NAMALWA (cell line): ENCODE results near the gene UGCG.
"Not testable (repeated sequence)": the region's sequence is repeated elsewhere in the genome, so short reads cannot be mapped to it uniquely, and the experiment has no call there.

Source experiments
- DNase-seq: peaks from one replicate; pipeline ENCODE4 v3.0.0-alpha.2; 2015; ENCODE audit warnings: low spot score

Gene UGCG

DNA sequence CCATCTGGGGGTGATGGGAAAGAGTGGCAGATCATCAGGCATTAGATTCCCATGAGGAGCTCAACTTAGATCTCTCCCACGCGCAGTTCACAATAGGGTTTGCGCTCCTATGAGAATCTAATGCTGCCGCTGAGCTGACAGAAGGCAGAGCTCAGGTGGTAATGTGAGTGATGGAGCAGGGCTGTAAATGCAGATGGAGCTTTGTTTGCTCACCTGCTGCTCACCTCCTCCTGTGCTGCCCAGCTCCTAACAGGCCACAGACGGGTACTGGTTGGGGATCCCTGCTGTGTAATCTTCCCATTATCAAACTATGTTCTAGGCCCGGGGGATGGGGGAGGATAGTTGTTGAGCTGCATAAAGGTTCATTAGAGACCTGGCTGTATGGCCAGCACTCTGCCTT lies 58.4 kb downstream of the UGCG start:
- DNase-seq, result no peak

- no peak for DNase-seq
These were observed 61.4 kb downstream of the UGCG start for GRCh38 chr9:111957856-111958631.

GRCh38 chr9:111959468-111960359 lies 63.1 kb downstream of the UGCG start:
- DNase-seq, result no peak

GRCh38 chr9:111960485-111960884 lies 63.9 kb downstream of the UGCG start:
- not testable (repeated sequence) for DNase-seq

DNA sequence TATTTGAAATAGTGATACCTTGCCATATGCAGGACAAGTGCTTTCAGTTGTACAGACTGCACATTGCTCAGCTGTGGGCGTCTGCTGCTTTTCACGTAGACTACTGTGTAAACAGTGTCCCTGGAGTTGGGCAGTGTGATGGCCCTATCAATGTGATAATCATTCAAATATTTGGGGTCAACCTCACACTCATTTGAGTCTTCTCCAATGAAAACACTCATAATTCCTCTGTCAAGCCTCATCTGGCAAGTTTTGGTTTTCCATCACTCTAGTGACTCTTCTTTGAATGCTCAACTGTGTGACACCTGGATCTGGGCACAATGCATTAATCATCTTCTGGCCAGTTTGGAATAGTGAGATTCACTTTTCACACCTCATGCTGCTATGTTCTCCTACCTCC lies 64.4 kb downstream of the UGCG start:
- DNase-seq, result no peak

- peak; percentile 78 for DNase-seq
These were observed 65.0 kb downstream of the UGCG start for GRCh38 chr9:111961575-111961974.

DNA sequence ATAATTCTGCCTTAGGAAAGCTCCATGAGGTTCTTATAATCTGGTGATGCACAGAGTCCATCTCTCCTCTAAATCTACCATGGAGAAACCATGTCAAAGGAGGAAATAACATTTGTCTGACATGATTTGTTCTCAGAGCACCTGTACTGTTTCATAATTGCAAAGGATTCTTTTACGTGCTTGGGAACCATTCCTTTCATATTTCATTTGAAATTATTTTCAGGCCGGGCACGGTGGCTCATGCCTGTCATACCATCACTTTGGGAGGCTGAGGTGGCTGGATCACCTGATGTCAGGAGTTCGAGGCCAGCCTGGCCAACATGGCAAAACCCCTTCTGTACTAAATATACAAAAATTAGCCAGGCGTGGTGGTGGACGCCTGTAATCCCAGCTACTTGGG lies 65.4 kb downstream of the UGCG start:
- no peak for DNase-seq

DNA sequence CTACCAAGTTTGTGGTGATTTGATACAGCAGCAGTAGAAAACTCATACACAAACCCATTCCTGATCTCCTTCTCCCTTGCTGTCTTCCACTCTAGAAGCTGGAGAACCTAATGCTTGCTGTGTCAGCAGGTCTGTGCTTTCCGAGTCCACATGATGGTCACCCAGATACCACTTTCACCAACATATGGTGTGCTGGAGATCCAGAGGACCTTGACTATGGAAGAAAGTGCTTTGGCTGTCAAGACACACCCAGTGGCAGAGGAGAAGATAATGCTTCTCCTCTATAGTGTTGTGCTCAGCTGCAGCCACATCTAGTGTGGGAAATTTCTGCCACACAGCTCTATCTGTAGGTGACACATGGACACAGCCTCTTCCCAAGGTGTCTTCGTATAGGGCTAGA lies 67.4 kb downstream of the UGCG start:
- no peak for DNase-seq

DNA sequence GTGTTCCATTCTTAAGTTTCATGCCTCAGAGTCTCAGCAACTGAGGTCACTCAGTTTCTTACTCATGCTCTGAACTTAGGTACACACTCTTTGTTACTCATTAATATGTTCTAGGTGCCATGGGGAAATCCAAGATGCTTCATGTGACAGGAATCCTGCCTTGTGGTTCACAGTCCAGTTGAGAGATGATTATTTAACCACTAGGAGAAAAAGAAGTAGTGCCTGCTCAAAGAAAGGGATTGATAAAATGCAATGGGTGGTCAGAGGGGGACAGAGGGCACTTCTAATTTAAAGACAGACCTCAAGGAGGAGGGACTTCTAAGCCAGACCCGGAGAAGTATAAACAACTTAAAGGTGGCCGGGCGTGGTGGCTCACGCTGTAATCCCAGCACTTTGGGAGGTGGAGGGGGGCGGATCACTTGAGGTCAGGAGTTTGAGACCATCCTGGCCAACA lies 69.0 kb downstream of the UGCG start:
- DNase-seq, result no peak

DNA sequence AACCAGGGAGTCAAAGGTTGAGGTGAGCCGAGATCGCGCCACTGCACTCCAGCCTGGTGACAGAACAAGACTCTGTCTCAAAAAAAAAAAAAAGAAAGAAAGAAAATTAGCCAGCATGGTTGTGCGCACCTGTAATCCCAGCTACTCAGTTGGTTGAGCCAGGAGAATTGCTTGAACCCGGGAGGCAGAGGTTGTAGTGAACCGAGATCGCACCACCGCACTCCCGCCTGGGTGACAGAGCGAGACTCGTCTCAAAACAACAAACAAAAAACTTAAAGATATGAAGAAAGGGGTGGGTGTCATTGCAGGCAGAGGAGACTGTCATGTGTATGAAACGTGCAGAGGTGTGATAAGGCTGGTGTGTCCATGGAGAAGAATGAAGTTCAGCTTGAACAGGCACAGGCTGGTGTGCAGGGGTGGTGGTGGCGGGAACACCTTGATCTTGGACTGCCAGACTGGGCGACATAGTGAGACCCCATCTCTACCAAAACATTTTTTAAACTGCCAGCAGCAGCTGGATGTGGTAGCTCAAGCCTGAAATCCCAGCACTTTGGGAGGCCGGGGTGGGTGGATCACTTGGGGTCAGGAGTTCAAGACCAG lies 69.6 kb downstream of the UGCG start:
- no peak for DNase-seq

DNA sequence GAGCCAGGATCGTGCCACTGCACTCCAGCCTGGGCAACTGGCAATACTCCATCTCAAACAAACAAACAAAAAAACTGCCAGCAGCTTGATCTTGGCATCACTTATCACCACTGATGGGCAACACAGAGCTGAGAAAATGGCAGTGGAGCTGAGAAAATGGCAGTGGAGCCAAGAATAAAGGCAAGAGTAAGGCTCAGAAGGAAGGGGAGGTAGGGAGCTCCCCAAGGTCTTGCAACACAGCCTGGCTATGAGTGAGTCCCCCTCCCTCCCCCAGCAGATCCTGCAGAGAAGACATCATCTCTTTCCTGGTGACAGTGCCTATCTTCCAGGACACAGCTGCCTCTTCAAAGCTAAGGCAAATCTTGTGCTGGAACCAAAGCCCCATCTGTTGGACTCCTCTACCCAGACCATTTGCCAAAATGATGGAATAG lies 70.3 kb downstream of the UGCG start:
- DNase-seq, result no peak

DNA sequence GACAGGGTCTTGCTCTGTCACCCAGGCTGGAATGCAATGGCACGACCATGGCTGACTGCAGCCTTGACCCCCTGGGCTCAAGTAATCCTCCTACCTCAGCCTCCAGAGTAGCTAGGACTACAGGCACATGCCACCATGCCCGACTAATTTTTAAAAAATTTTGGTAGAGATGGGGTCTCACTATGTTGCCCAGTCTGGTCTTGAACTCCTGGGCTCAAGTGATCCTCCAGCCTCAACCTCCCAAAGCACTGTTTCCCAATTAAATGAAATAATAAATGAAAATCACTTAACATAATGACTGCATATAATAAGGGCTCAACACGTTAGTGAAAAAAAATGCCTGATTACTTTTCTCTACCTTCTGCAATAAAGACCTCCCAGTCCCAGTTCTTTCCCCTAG lies 71.0 kb downstream of the UGCG start:
- DNase-seq, result no peak

DNA sequence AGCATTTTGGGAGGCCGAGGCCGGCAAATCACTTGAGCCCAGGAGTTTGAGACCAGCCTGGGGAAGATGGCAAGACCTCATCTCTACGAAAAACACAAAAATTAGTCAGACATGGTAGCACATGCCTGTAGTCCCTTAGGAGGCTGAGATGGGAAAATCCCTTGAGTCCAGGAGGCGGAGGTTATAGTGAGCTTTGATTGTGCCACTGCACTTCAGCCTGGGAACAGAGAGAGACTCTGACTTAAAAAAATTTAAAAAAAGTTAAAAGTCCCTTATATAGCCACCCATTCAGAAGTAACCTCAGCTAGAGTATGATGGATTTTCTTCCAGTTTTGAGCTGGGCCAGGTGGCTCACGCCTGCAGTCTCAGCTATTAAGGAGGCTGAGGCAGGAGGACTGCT lies 72.4 kb downstream of the UGCG start:
- DNase-seq, result no peak

DNA sequence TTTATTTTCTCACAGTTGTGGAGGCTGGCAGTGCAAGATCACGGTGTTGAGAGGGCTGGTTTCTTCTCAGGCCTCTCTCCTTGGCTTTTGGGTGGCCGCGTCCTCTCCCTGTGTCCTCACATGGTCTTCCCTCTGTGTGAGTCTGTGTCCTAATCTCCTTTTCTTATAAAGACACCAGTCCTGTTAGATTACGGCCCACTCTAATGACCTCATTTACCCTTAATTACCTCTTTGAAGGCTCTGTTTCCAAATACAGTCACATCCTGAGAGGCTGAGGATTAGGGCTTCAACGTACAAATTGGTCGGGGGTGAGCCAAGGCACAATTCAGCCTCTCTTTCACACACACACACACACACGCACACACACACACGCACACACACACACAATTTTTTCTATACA lies 73.0 kb downstream of the UGCG start:
- no peak for DNase-seq

DNA sequence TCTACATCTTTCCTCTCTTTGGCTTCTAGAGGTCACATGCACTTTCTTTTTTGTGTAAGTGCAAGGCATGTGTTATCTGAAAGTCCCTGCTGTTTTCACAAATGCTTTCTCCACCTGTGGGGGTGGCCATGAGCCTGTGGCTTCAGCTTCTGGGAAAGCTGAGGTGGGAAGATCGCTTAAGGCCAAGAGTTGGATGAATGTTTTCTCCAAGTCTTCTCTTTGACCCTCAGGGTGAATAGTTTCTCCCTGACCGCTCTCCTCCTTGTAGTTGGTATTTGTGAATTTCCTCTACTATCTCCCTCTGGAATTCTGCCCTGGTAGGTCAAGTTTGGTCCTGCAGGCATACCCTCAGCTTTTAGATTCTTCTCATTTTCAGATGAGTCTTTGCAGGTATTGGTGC lies 74.2 kb downstream of the UGCG start:
- DNase-seq, result no peak

DNA sequence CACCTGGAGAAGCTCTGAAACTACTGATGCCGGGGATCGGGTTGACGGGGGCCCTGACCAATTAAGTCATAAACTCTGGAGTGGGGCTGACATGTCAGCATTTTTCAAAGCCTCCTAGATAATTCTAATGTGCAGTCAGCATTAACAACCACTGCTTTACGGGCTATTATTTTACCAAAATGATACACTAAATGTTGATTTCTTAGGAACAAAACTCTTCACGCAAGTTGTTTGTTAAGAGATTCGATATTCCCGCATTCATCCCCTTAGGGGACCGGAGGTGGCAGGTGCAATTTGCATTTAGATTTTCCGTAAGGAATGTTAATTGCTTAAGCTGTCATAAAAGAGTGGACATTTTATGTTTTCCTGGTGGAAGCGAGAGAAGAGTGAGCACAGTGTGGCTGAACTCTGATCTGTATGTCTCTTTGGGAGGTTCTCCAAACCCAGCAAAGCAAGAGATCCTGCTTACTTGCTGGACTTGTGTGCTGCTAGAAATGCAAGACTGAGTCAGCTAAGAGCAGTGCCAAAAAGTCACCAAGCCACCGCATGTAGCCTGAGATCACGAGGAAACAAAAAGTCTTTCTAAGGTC lies 77.6 kb downstream of the UGCG start:
- no peak for DNase-seq

- peak; percentile 23 for DNase-seq
These were observed 79.1 kb downstream of the UGCG start for GRCh38 chr9:111975709-111976108.

DNA sequence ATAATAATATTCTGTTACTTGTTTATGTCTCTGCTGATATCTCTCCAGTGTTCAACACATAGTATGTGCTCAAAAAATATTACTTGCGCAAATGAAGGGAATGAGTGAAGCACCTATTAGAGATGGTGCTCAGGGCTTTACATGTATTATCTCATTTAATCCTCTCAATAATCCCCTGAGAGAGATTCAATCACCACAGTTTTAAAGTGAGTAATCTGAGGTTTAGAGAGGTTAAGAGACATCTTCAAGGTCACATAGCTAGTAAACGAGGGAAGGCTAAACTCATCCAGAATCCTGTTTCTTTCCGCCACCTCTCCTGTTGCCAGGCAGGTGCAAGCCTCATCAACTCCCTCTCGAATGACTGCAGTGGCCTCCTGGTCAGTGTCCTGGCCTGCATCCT lies 82.0 kb downstream of the UGCG start:
- DNase-seq, result no peak

DNA sequence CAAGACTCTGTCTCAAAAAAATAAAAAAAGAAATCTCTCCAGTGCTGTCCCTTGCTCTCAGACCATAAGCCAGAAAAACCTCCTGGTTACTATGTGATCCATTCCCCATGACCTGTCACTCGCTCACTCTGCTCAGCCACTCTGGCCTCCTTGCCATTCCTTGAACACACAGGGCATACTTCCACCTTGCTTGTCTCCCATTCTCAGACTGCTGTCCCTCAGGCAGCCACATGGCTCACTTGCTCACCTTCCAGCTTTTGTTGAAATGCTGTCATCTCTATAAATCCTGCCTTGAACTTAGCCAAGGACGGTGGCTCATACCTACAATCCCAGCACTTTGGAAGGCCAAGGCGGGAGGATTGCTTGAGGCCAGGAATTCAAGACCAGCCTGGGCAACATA lies 82.9 kb downstream of the UGCG start:
- no peak for DNase-seq

- no peak for DNase-seq
These were observed 83.8 kb downstream of the UGCG start for GRCh38 chr9:111980398-111980797.

GRCh38 chr9:111983484-111983908 lies 86.9 kb downstream of the UGCG start:
- peak; percentile 38 for DNase-seq

GRCh38 chr9:111984086-111984802 lies 87.6 kb downstream of the UGCG start:
- no peak for DNase-seq
